NB4 (cell line): ENCODE results near the gene FHIT.

Experiments used
- DNase-seq: peaks from one replicate; pipeline ENCODE4 v3.0.0; 2010; ENCODE audit warnings: low read depth
- H3K4me3 ChIP-seq: one replicate; pipeline ENCODE4 v1.5.1; 2011; ENCODE audit warnings: mild to moderate bottlenecking, low read depth, low read length, moderate library complexity
- MYC ChIP-seq: IDR thresholded peaks from 2 replicates; pipeline ENCODE4 v1.6.1; 2011; ENCODE audit warnings: low read depth, low read length
- POLR2A ChIP-seq: IDR thresholded peaks from 2 replicates; pipeline ENCODE4 v1.6.1; 2011; ENCODE audit warnings: mild to moderate bottlenecking; ENCODE audit not compliant: insufficient read length; ENCODE audit errors: extremely low read depth
- TF ChIP-seq, protein P1 (sequence below): IDR thresholded peaks from one replicate; pipeline ENCODE4 v1.5.1; 2012; ENCODE audit warnings: low read depth, low read length
- TF ChIP-seq, protein P2 (sequence below): IDR thresholded peaks from 2 replicates; pipeline ENCODE4 v1.6.1; 2011; ENCODE audit warnings: low read depth, low read length

Gene FHIT

DNA sequence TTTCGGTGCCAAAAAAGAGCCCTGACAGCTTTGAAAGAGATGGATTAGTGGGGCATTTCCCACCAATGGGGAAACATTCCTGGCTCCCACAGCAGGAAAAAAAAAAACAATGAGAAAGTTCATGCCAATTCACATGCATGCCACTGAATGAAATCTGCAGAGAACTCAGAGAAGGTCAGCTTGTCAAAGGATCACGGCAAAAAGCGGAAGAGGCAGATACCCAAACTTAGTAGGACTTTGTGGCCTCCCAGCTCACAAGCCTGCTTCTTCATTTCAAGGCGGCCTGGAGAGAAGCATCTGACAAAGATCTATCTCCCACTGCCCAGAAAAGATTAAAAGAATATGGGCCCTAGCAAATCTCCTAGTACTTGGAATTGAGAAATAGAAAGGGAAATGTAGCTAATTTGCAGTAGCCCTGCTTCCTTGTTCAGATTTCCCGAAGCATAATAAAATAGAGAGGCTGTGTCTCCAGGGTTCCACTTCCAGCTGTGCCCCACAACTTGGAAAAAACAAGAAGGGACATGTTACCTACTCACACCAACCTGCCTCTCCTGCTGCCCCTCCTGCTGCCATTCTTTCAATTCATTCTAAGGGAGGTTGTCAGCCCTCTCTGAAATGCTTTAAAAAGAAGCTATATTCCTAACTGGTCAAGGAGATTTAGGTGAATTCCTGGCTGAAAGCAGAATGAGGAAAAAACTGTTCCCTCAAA, 170.4 kb downstream of the FHIT start:
- DNase-seq: no peak
- no peak overlapping the region for H3K4me3 ChIP-seq
- TF ChIP-seq, protein P1, sequence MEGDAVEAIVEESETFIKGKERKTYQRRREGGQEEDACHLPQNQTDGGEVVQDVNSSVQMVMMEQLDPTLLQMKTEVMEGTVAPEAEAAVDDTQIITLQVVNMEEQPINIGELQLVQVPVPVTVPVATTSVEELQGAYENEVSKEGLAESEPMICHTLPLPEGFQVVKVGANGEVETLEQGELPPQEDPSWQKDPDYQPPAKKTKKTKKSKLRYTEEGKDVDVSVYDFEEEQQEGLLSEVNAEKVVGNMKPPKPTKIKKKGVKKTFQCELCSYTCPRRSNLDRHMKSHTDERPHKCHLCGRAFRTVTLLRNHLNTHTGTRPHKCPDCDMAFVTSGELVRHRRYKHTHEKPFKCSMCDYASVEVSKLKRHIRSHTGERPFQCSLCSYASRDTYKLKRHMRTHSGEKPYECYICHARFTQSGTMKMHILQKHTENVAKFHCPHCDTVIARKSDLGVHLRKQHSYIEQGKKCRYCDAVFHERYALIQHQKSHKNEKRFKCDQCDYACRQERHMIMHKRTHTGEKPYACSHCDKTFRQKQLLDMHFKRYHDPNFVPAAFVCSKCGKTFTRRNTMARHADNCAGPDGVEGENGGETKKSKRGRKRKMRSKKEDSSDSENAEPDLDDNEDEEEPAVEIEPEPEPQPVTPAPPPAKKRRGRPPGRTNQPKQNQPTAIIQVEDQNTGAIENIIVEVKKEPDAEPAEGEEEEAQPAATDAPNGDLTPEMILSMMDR: no peak
- TF ChIP-seq POLR2A (no peak), MYC (no peak)
- TF ChIP-seq, protein P2, sequence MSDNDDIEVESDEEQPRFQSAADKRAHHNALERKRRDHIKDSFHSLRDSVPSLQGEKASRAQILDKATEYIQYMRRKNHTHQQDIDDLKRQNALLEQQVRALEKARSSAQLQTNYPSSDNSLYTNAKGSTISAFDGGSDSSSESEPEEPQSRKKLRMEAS: no peak

DNA sequence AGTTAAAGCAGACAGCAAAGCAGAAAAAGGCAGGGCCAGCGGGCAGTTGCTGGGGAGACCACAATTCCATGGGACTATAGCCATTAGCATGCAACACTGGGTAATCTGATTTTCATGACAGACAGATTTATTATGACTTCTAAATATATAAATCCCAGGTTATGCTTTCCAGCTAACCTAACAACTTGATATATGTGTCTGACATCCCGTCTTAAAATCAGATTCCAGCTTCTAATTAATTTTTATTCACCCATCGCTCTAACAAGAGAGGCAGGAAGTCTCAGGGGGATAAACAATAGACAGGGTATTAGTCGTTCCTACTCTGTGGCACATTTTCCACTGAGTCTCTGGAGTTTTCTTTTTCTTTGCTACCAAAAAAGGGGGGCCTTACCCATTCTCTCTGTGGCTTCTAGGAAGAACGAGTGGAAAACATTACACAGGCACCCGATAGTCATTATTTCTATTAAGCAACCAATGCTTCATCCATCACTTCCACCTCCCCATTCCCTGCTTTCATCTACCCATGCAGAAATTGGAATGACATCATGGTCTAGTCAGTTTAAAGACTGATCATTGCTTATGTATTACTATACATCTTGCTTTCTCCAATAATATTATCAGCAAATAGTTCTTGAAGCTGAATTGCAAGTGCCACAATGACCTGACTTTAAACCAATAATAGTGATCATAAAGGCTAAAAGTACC, 173.1 kb downstream of the FHIT start:
- DNase-seq: no peak
- TF ChIP-seq MYC (no peak), POLR2A (no peak)
- TF ChIP-seq, protein P1: no peak
- H3K4me3 ChIP-seq: no peak overlapping the region

DNA sequence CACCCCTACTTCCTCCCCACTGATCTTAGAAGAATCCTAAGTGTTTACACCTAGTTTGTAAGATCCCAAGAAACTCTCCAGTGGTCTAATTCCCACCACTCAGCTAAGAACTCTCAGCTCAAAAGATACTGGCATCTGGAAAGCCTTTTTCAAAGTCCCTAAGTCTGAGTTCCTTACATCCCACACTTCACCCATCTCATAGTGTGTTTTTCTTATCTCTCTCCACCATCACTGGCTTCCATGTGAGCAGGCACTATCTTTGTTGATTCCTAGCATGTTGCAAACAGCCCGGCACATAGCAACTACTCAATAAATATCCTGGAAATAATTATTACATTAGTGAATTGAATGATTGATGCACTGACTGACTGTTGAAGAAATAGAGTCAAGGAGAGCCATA, 173.7 kb downstream of the FHIT start:
- no peak for TF ChIP-seq MYC
- no peak for TF ChIP-seq POLR2A
- TF ChIP-seq, protein P1: no peak
- TF ChIP-seq, protein P2: no peak
- no peak for DNase-seq
- H3K4me3 ChIP-seq: no peak overlapping the region

DNA sequence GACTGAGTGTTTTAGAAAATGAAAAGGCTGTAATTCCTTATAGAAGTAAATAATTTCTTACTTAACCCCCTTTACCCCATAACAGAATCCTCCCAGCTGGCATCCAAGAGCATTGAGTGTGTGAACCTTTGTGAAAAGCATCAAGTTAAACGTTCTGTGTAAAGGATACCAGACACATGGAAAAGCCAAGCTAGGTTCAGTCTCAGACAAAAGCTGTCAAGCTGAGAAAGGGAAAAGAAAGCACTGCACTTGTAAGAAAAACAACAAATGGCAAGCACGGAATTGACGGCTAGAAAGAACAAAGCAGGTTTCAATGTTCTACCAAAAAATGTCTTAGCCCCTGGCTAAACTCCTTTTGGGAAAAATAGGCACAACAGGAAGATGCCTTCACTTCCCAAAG, 176.5 kb downstream of the FHIT start:
- DNase-seq: no peak
- no peak overlapping the region for H3K4me3 ChIP-seq
- TF ChIP-seq, protein P2: no peak
- no peak for TF ChIP-seq MYC
- TF ChIP-seq POLR2A: no peak
- TF ChIP-seq, protein P1: no peak

DNA sequence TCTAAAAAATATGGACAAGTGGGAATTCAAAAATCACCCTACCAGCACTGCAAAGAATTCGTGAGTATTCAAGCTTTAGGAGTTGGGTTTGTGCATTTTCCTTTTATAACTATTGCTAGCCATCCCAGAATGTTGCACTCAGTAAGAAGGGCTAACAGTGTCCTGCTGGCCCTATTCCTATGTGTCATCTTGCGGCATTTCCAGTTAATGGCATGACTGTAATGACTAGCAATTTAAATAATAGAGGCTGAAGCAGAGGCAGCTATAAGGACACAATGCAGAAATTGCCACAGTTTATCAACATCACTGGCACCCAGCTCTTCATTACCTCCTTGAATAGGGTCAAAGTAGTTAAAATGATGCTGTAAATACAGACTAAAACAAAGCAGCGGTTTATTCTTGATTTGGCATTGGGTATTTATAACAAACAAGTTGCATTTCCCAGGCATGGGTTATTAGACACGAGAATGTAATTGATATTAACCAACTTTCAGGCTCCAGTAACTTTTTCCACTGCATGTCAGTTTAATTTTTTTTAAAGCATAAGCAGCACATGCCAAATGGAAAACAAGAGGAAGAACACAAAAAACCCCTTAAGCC, 177.6 kb downstream of the FHIT start:
- no peak for DNase-seq
- TF ChIP-seq, protein P2: no peak
- no peak for TF ChIP-seq MYC
- no peak for TF ChIP-seq POLR2A
- H3K4me3 ChIP-seq: no peak overlapping the region

DNA sequence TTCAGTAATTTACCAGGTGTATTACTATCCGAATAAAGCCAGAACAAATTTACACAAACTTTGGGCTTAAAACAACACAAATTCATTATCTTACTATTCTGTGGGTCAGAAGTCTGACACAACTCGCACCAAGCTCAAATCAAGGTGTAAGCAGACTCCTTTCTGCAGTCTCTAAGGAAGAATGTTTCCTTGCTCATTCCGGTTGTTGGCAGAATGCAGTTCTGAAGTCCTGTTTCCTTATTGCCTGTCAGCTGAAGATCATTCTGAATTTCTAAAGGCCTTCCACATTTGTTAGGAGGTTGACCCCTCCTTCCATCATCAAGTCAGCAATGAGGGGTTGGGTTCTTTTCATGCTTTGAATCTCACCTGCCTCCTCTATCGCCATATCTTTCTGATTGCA, 183.2 kb downstream of the FHIT start:
- no peak for DNase-seq
- H3K4me3 ChIP-seq: no peak overlapping the region
- TF ChIP-seq, protein P1: no peak
- no peak for TF ChIP-seq MYC
- TF ChIP-seq, protein P2: no peak
- no peak for TF ChIP-seq POLR2A
